Vagina (tissue), 2 donors: Measurements from ENCODE around the gene FAM120B. TPM values are rescaled to one million over a fixed set of nuclear protein-coding genes. Genes with fewer than 3 reads are reported as not detected.

Experiments used
- DNase-seq, 2 donors: peaks; one replicate each; pipeline ENCODE4 v3.0.0-alpha.2; 2017; ENCODE audit errors: extremely low spot score in 2 of 2
- H3K27ac ChIP-seq: fragments of 200-600 bp; sonication (generic); one replicate; pipeline ENCODE4 v1.5.1; 2019
- H3K27me3 ChIP-seq: fragments of 200-600 bp; sonication (generic); one replicate; pipeline ENCODE4 v1.5.1; 2019
- H3K36me3 ChIP-seq, 2 donors: fragments of 200-600 bp; sonication (generic); one replicate each; pipeline ENCODE4 v1.5.1; 2017 to 2019
- H3K4me1 ChIP-seq: fragments of 200-600 bp; sonication (generic); one replicate; pipeline ENCODE4 v1.5.1; 2019
- H3K4me3 ChIP-seq, 2 donors: fragments of 200-600 bp; sonication (generic); 1 replicate in 1 of 2; 2 replicates in 1 of 2; pipeline ENCODE4 v1.5.1; 2016 to 2019
- H3K9me3 ChIP-seq: fragments of 200-600 bp; sonication (generic); one replicate; pipeline ENCODE4 v1.5.1; 2019
- CTCF ChIP-seq, 3 experiments: fragments of 450-650 bp in 2 of 3; fragments of 200-600 bp in 1 of 3; sonication (generic) in 1 of 3; IDR thresholded peaks; one replicate each; pipeline ENCODE4 v1.5.1; 2017 to 2019; ENCODE audit warnings: antibody characterized with exemption in 3 of 3, mild to moderate bottlenecking in 2 of 3, moderate library complexity in 2 of 3
- POLR2A ChIP-seq, 2 donors: fragments of 450-650 bp; IDR thresholded peaks; one replicate each; pipeline ENCODE4 v1.6.1; 2017; ENCODE audit warnings: antibody characterized with exemption in 2 of 2, mild to moderate bottlenecking in 2 of 2, moderate library complexity in 2 of 2
- POLR2AphosphoS5 ChIP-seq, 2 donors: sonication (generic); formaldehyde crosslinking; IDR thresholded peaks; one replicate each; pipeline ENCODE4 v1.9.0; 2017; ENCODE audit warnings: antibody characterized with exemption in 2 of 2, mild to moderate bottlenecking in 2 of 2, low read depth in 1 of 2; ENCODE audit not compliant: insufficient read depth in 1 of 2
- intact Hi-C: fragments of 100-400 bp; cut with DNase I; formaldehyde crosslinking; loops from one replicate; pipeline ENCODE4 v1.15.1; 2023
- total RNA-seq: library from RNA; depleted of rRNA; stranded (reverse); fragments of >200 nt; gene quantifications from one replicate; pipeline ENCODE4 v1.2.3, GENCODE V29; 2016

FAM120B gene
- total RNA-seq, 1 donor from 2014 or later = 34.6 TPM

- no peak for DNase-seq
- H3K27ac ChIP-seq = no peak overlapping the region
- H3K4me1 ChIP-seq = no peaks in the 10 kb centered on the region
- H3K4me3 ChIP-seq = no peak overlapping the region
- intact Hi-C loops = no loop called here
- TF ChIP-seq POLR2A (IDR thresholded peaks at IDR 0.05) (no peak), POLR2AphosphoS5 (IDR thresholded peaks at IDR 0.05; ENCODE audit: insufficient read depth in 1 of 2, low read depth in 1 of 2) (no peak), CTCF (IDR thresholded peaks at IDR 0.05) (no peak)
- no peaks in the 10 kb centered on the region for H3K27me3 ChIP-seq
- H3K9me3 ChIP-seq = no peaks in the 10 kb centered on the region
- peaks cover 0 to 36% of the 10 kb centered on the region in 2 donors for H3K36me3 ChIP-seq
Measured at GRCh38 chr6:170402318-170403040, 95.9 kb downstream of the FAM120B start.

- TF ChIP-seq POLR2A (IDR thresholded peaks at IDR 0.05) (no peak), POLR2AphosphoS5 (IDR thresholded peaks at IDR 0.05; ENCODE audit: insufficient read depth in 1 of 2, low read depth in 1 of 2) (no peak), CTCF (IDR thresholded peaks at IDR 0.05) (no peak)
- peaks cover 0 to 30% of the 10 kb centered on the region in 2 donors for H3K36me3 ChIP-seq
- no peak overlapping the region for H3K4me3 ChIP-seq
- intact Hi-C loops = no loop called here
- no peaks in the 10 kb centered on the region for H3K4me1 ChIP-seq
- no peaks in the 10 kb centered on the region for H3K27me3 ChIP-seq
- DNase-seq = no peak
- H3K9me3 ChIP-seq = no peaks in the 10 kb centered on the region
- H3K27ac ChIP-seq = no peak overlapping the region
Measured at GRCh38 chr6:170403451-170403850, 96.9 kb downstream of the FAM120B start.

- peaks cover 0 to 30% of the 10 kb centered on the region in 2 donors for H3K36me3 ChIP-seq
- TF ChIP-seq POLR2A (IDR thresholded peaks at IDR 0.05) (no peak), POLR2AphosphoS5 (IDR thresholded peaks at IDR 0.05; ENCODE audit: insufficient read depth in 1 of 2, low read depth in 1 of 2) (no peak), CTCF (IDR thresholded peaks at IDR 0.05) (no peak)
- no peaks in the 10 kb centered on the region for H3K9me3 ChIP-seq
- intact Hi-C loops = no loop called here
- H3K27me3 ChIP-seq = no peaks in the 10 kb centered on the region
- no peak overlapping the region for H3K27ac ChIP-seq
- no peak overlapping the region for H3K4me3 ChIP-seq
- no peaks in the 10 kb centered on the region for H3K4me1 ChIP-seq
- DNase-seq = no peak
Measured at GRCh38 chr6:170404036-170404435, 97.5 kb downstream of the FAM120B start.

- Histone ChIP-seq H3K36me3 (peaks cover 0 to 30% of the 10 kb centered on the region in 2 donors), H3K27me3 (no peaks in the 10 kb centered on the region), H3K4me1 (no peaks in the 10 kb centered on the region), H3K4me3 (no peak overlapping the region), H3K27ac (no peak overlapping the region), H3K9me3 (no peaks in the 10 kb centered on the region)
- intact Hi-C loops = no loop called here
- no peak for TF ChIP-seq POLR2AphosphoS5 (IDR thresholded peaks at IDR 0.05; ENCODE audit: insufficient read depth in 1 of 2, low read depth in 1 of 2)
- TF ChIP-seq CTCF (IDR thresholded peaks at IDR 0.05) = no peak
- no peak for TF ChIP-seq POLR2A (IDR thresholded peaks at IDR 0.05)
- no peak for DNase-seq
Measured at GRCh38 chr6:170404697-170405096, 98.1 kb downstream of the FAM120B start.

- intact Hi-C loops = no loop called here
Measured at GRCh38 chr6:170405311-170405975, 98.9 kb downstream of the FAM120B start.

More at GRCh38 chr6:170405311-170405975, 98.9 kb downstream of the FAM120B start:
- Histone ChIP-seq H3K4me1 (no peaks in the 10 kb centered on the region), H3K4me3 (no peak overlapping the region), H3K36me3 (peaks cover 0 to 26% of the 10 kb centered on the region in 2 donors), H3K9me3 (no peaks in the 10 kb centered on the region), H3K27ac (no peak overlapping the region), H3K27me3 (no peaks in the 10 kb centered on the region)
- TF ChIP-seq CTCF (IDR thresholded peaks at IDR 0.05) (no peak), POLR2A (IDR thresholded peaks at IDR 0.05) (no peak), POLR2AphosphoS5 (IDR thresholded peaks at IDR 0.05; ENCODE audit: insufficient read depth in 1 of 2, low read depth in 1 of 2) (no peak)
- DNase-seq = no peak
